K562 (cell line): Measurements from ENCODE around the gene CABP4. TPM values are rescaled to one million over a fixed set of nuclear protein-coding genes. Genes with fewer than 3 reads are reported as not detected.

ENCODE experiments used
- BRF1 ChIP-seq: IDR thresholded peaks from 3 replicates; pipeline ENCODE4 v1.6.1; 2011; ENCODE audit warnings: borderline replicate concordance, mild to moderate bottlenecking; ENCODE audit not compliant: insufficient read length; ENCODE audit errors: extremely low read depth
- CSDE1 ChIP-seq, 2 experiments: fragments of 450-650 bp; IDR thresholded peaks; 2 replicates each; pipeline ENCODE4 v1.6.1; 2016; ENCODE audit warnings: mild to moderate bottlenecking in 1 of 2
- ETS2 ChIP-seq: IDR thresholded peaks from 2 replicates; pipeline ENCODE4 v1.6.1; 2016; ENCODE audit warnings: borderline replicate concordance, missing genetic modification characterization, mild to moderate bottlenecking, moderate library complexity, missing compliant biosample characterization; ENCODE audit not compliant: poor library complexity, severe bottlenecking
- NCOA2 ChIP-seq, 2 experiments: fragments of 450-650 bp; IDR thresholded peaks; 2 replicates each; pipeline ENCODE4 v1.6.1; 2018; ENCODE audit warnings: mild to moderate bottlenecking in 2 of 2, moderate library complexity in 1 of 2; ENCODE audit not compliant: partially characterized antibody in 2 of 2
- NELFE ChIP-seq: IDR thresholded peaks from 2 replicates; pipeline ENCODE4 v1.6.1; 2011; ENCODE audit warnings: mild to moderate bottlenecking; ENCODE audit not compliant: insufficient read depth, insufficient read length
- NR2C1 ChIP-seq, 2 experiments: fragments of 450-650 bp; IDR thresholded peaks; 2 replicates each; pipeline ENCODE4 v1.6.1; 2017; ENCODE audit warnings: mild to moderate bottlenecking in 2 of 2, antibody characterized with exemption in 1 of 2, inconsistent platforms in 1 of 2, missing compliant biosample characterization in 1 of 2, missing genetic modification characterization in 1 of 2
- RBM17 ChIP-seq: fragments of 200-400 bp; formaldehyde crosslinking; IDR thresholded peaks from 2 replicates; pipeline ENCODE4 v1.6.1; 2017; ENCODE audit warnings: low read depth, mild to moderate bottlenecking, low read length, borderline replicate concordance
- SETDB1 ChIP-seq: IDR thresholded peaks from one replicate; pipeline ENCODE4 v1.6.1; 2012; ENCODE audit warnings: low read length, control low read depth, inconsistent platforms
- SMARCA4 ChIP-seq: fragments of 450-650 bp; IDR thresholded peaks from 2 replicates; pipeline ENCODE4 v1.6.1; 2016
- SRSF7 ChIP-seq: fragments of 200-400 bp; formaldehyde crosslinking; optimal IDR thresholded peaks from 2 replicates; pipeline ENCODE3; 2017; ENCODE audit warnings: mild to moderate bottlenecking, low read depth, low read length
- TCF7 ChIP-seq: sonication (generic); IDR thresholded peaks from 2 replicates; pipeline ENCODE4 v1.6.1; 2016; ENCODE audit warnings: antibody characterized with exemption, borderline replicate concordance
- ZEB2 ChIP-seq: fragments of 450-650 bp; IDR thresholded peaks from 2 replicates; pipeline ENCODE4 v1.6.1; 2016
- ZNF24 ChIP-seq: fragments of 450-650 bp; IDR thresholded peaks from 2 replicates; pipeline ENCODE4 v1.6.1; 2016
- ZNF431 ChIP-seq: sonication (generic); formaldehyde crosslinking; IDR thresholded peaks from 2 replicates; pipeline ENCODE4 v1.8.0; 2022; ENCODE audit warnings: mild to moderate bottlenecking, missing genetic modification reagents
- ZNF609 ChIP-seq: sonication (generic); formaldehyde crosslinking; IDR thresholded peaks from 2 replicates; pipeline ENCODE4 v1.8.1; 2023; ENCODE audit warnings: missing genetic modification reagents, mild to moderate bottlenecking, borderline replicate concordance
- polyA plus RNA-seq, 8 experiments: library from polyadenylated mRNA; depleted of rRNA in 4 of 8; stranded (reverse) in 5 of 8; unstranded in 3 of 8; fragments of >200 nt; fragmentation: Nextera tagmentation in 2 of 8; fragmentation: Illumina TruSeq in 1 of 8; extraction: Ambion mirVana in 2 of 8; extraction: Trizol in 1 of 8; gene quantifications; 2 replicates each; pipeline versions ENCODE4 v1.2.1 to v1.2.3, GENCODE V29; 2011 to 2014; ENCODE audit warnings: inconsistent platforms in 1 of 8, missing spikeins in 1 of 8
- total RNA-seq, 7 experiments: library from RNA; depleted of rRNA in 6 of 7; stranded (reverse); fragments of >200 nt in 6 of 7; fragmentation: Illumina TruSeq in 2 of 7; extraction: Trizol in 2 of 7; gene quantifications; 2 replicates each; pipeline versions ENCODE4 v1.2.1 to v1.2.3, GENCODE V29; 2011 to 2021; ENCODE audit warnings: low replicate concordance in 1 of 7
- TF ChIP-seq, protein P1 (sequence below): sonication (generic); formaldehyde crosslinking; IDR thresholded peaks from 2 replicates; pipeline ENCODE4 v1.8.0; 2022; ENCODE audit warnings: missing genetic modification reagents, mild to moderate bottlenecking, borderline replicate concordance
- TF ChIP-seq, protein P2 (sequence below): fragments of 250-450 bp; sonication (Bioruptor Pico); IDR thresholded peaks from 2 replicates; pipeline ENCODE4 v1.5.0; 2021; ENCODE audit warnings: mild to moderate bottlenecking, borderline replicate concordance

The CABP4 gene
- total and polyA plus RNA-seq, 9 of the 15 experiments (the other 6 are each of a cell fraction or from before 2014, with no cell fraction given): 0.11 TPM; not detected in 8

- TF ChIP-seq NCOA2 (IDR thresholded peaks at IDR 0.05; ENCODE audit: partially characterized antibody in 2 of 2): no peak
- no peak for TF ChIP-seq SRSF7
- TF ChIP-seq ETS2 (tag): no peak
- TF ChIP-seq, protein P1, sequence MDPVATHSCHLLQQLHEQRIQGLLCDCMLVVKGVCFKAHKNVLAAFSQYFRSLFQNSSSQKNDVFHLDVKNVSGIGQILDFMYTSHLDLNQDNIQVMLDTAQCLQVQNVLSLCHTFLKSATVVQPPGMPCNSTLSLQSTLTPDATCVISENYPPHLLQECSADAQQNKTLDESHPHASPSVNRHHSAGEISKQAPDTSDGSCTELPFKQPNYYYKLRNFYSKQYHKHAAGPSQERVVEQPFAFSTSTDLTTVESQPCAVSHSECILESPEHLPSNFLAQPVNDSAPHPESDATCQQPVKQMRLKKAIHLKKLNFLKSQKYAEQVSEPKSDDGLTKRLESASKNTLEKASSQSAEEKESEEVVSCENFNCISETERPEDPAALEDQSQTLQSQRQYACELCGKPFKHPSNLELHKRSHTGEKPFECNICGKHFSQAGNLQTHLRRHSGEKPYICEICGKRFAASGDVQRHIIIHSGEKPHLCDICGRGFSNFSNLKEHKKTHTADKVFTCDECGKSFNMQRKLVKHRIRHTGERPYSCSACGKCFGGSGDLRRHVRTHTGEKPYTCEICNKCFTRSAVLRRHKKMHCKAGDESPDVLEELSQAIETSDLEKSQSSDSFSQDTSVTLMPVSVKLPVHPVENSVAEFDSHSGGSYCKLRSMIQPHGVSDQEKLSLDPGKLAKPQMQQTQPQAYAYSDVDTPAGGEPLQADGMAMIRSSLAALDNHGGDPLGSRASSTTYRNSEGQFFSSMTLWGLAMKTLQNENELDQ (CRISPR knock-in tag): no peak
- no peak for TF ChIP-seq BRF1
- no peak for TF ChIP-seq SETDB1
- TF ChIP-seq CSDE1 (IDR thresholded peaks at IDR 0.05): peak in 1 of 2 experiments; percentile 51; a peak in 1 of 4 replicates
- no peak for TF ChIP-seq ZNF609 (CRISPR knock-in tag)
- TF ChIP-seq RBM17: no peak
- no peak for TF ChIP-seq NELFE
- no peak for TF ChIP-seq TCF7
- TF ChIP-seq ZEB2: no peak
- no peak for TF ChIP-seq ZNF431 (CRISPR knock-in tag)
- TF ChIP-seq, protein P2, sequence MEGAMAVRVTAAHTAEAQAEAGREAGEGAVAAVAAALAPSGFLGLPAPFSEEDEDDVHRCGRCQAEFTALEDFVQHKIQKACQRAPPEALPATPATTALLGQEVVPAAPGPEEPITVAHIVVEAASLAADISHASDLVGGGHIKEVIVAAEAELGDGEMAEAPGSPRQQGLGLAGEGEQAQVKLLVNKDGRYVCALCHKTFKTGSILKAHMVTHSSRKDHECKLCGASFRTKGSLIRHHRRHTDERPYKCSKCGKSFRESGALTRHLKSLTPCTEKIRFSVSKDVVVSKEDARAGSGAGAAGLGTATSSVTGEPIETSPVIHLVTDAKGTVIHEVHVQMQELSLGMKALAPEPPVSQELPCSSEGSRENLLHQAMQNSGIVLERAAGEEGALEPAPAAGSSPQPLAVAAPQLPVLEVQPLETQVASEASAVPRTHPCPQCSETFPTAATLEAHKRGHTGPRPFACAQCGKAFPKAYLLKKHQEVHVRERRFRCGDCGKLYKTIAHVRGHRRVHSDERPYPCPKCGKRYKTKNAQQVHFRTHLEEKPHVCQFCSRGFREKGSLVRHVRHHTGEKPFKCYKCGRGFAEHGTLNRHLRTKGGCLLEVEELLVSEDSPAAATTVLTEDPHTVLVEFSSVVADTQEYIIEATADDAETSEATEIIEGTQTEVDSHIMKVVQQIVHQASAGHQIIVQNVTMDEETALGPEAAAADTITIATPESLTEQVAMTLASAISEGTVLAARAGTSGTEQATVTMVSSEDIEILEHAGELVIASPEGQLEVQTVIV (CRISPR knock-in tag): no peak
- TF ChIP-seq ZNF24: no peak
- peak; percentile 13; the same call in 1 of the 2 replicates for TF ChIP-seq NR2C1 (IDR thresholded peaks at IDR 0.05)
- peak; percentile 61; the same call in 1 of the 2 replicates for TF ChIP-seq NR2C1 (tag; IDR thresholded peaks at IDR 0.05)
- TF ChIP-seq SMARCA4: 0 out of 2 replicates have a peak, but pooled peaks have one; percentile 42
Observed at GRCh38 chr11:67463680-67464410, 8.7 kb downstream of the CABP4 start (continued).
